Osteoblast (primary cell): ENCODE results near the gene MRPL34. TPM values are rescaled to one million over a fixed set of nuclear protein-coding genes. Genes with fewer than 3 reads are reported as not detected.

Experiments
- total RNA-seq: library from RNA; depleted of rRNA; stranded (reverse); fragments of >200 nt; gene quantifications from 2 replicates; pipeline ENCODE4 v1.2.3, GENCODE V29; 2012

The MRPL34 gene
- total RNA-seq, 1 donor: 40.5 TPM

Other genes starting within 250 kb of the MRPL34 start
- 1.8 and 2.1 TPM in 2 replicates for gene HAUS8, start 230.4 kb upstream of the MRPL34 start, total RNA-seq
- 86.9 and 96.6 TPM in 2 replicates for gene MYO9B, start 230.1 kb upstream of the MRPL34 start, total RNA-seq
- gene USE1, start 90.5 kb upstream of the MRPL34 start, total RNA-seq: 22.4 and 25.7 TPM in 2 replicates
- gene OCEL1, start 79.6 kb upstream of the MRPL34 start, total RNA-seq: 2.4 and 3.3 TPM in 2 replicates
- 29.5 and 32.2 TPM in 2 replicates for gene NR2F6, start 60.0 kb upstream of the MRPL34 start, total RNA-seq
- not detected in 2 replicates for gene USHBP1, start 41.1 kb upstream of the MRPL34 start, total RNA-seq
- gene BABAM1, start 38.4 kb upstream of the MRPL34 start, total RNA-seq: 74.8 and 76.7 TPM in 2 replicates
- not detected in 2 replicates for gene ANKLE1, start 24.0 kb upstream of the MRPL34 start, total RNA-seq
- 12.7 and 14.8 TPM in 2 replicates for gene ABHD8, start 2.4 kb upstream of the MRPL34 start, total RNA-seq
- 8.5 and 11.6 TPM in 2 replicates for gene DDA1, start 3.7 kb downstream of the MRPL34 start, total RNA-seq
- 5.1 and 7.4 TPM in 2 replicates for gene ANO8, start 29.0 kb downstream of the MRPL34 start, total RNA-seq
- gene GTPBP3, start 31.7 kb downstream of the MRPL34 start, total RNA-seq: 10.9 and 14.7 TPM in 2 replicates
- gene PLVAP, start 71.5 kb downstream of the MRPL34 start, total RNA-seq: not detected in 2 replicates
- gene CCDC194, start 88.3 kb downstream of the MRPL34 start, total RNA-seq: not detected in 2 replicates
- 10.1 and 13.8 TPM in 2 replicates for gene BST2, start 99.8 kb downstream of the MRPL34 start, total RNA-seq
- gene MVB12A, start 114.2 kb downstream of the MRPL34 start, total RNA-seq: 41.3 and 50.7 TPM in 2 replicates
- gene TMEM221, start 142.8 kb downstream of the MRPL34 start, total RNA-seq: not detected in 2 replicates
- gene NXNL1, start 155.1 kb downstream of the MRPL34 start, total RNA-seq: not detected in 2 replicates
- 47.4 and 64.4 TPM in 2 replicates for gene SLC27A1, start 164.7 kb downstream of the MRPL34 start, total RNA-seq
- 84.6 and 98.1 TPM in 2 replicates for gene PGLS, start 205.8 kb downstream of the MRPL34 start, total RNA-seq
- gene COLGALT1, start 249.8 kb downstream of the MRPL34 start, total RNA-seq: 106 and 108 TPM in 2 replicates